Gastroesophageal sphincter (tissue), 4 donors: Measurements from ENCODE around the gene ADAM22. TPM values are rescaled to one million over a fixed set of nuclear protein-coding genes. Genes with fewer than 3 reads are reported as not detected.

Experiments used
- ATAC-seq: fragments of 150-250 bp; one replicate; pipeline ENCODE4 v1.9.1; 2016; ENCODE audit warnings: mild to moderate bottlenecking, moderate library complexity
- H3K27ac ChIP-seq, 4 donors: fragments of 200-600 bp; sonication (generic) in 3 of 4; 1 replicate in 3 of 4; 2 replicates in 1 of 4; pipeline ENCODE4 v1.5.1; 2016 to 2019
- H3K27me3 ChIP-seq: fragments of 200-600 bp; sonication (generic); one replicate; pipeline ENCODE4 v1.5.1; 2019
- H3K36me3 ChIP-seq, 2 donors: fragments of 200-600 bp; sonication (generic); one replicate each; pipeline ENCODE4 v1.5.1; 2019; ENCODE audit warnings: control low read depth in 1 of 2
- H3K4me1 ChIP-seq, 3 donors: fragments of 200-600 bp; sonication (generic); 1 replicate in 2 of 3; 2 replicates in 1 of 3; pipeline ENCODE4 v1.5.1; 2016 to 2019; ENCODE audit warnings: control low read depth in 2 of 3
- H3K4me3 ChIP-seq, 2 donors: fragments of 200-600 bp; sonication (generic); one replicate each; pipeline ENCODE4 v1.5.1; 2019; ENCODE audit warnings: mild to moderate bottlenecking in 1 of 2, moderate library complexity in 1 of 2
- H3K9me3 ChIP-seq, 3 donors: fragments of 200-600 bp; sonication (generic); one replicate each; pipeline ENCODE4 v1.5.1; 2017 to 2019; ENCODE audit warnings: control low read depth in 2 of 3
- CTCF ChIP-seq, 4 experiments: fragments of 200-600 bp in 2 of 4; fragments of 450-650 bp in 2 of 4; sonication (generic) in 1 of 4; IDR thresholded peaks; one replicate each; pipeline ENCODE4 v1.5.1; 2017 to 2019; ENCODE audit warnings: antibody characterized with exemption in 4 of 4, mild to moderate bottlenecking in 2 of 4, moderate library complexity in 2 of 4
- EP300 ChIP-seq: sonication (generic); formaldehyde crosslinking; IDR thresholded peaks from one replicate; pipeline ENCODE4 v1.6.1; 2017; ENCODE audit warnings: antibody characterized with exemption, mild to moderate bottlenecking
- POLR2A ChIP-seq, 2 donors: fragments of 450-650 bp; IDR thresholded peaks; one replicate each; pipeline ENCODE4 v1.6.1; 2017; ENCODE audit warnings: antibody characterized with exemption in 2 of 2, mild to moderate bottlenecking in 2 of 2, moderate library complexity in 1 of 2
- POLR2AphosphoS5 ChIP-seq: sonication (generic); formaldehyde crosslinking; IDR thresholded peaks from one replicate; pipeline ENCODE4 v1.6.1; 2017; ENCODE audit warnings: antibody characterized with exemption
- WGBS, 2 donors: methylation state at CpG; one replicate each; pipeline ENCODE4 v1.1.5; 2018; ENCODE audit warnings: low coverage in 1 of 2; 5-methylcytosine and 5-hydroxymethylcytosine counted together
- total RNA-seq, 4 donors: library from RNA; depleted of rRNA; stranded (reverse); fragments of >200 nt; gene quantifications; one replicate each; pipeline ENCODE4 v1.1.0, GENCODE V29; 2016

The ADAM22 gene
- total RNA-seq, 4 donors from 2014 or later = 1.1 to 3.6 (median 1.7) TPM

- H3K27me3 ChIP-seq = no peaks in the 10 kb centered on the region
- peaks cover 0 to 3% (median 0%) of the 10 kb centered on the region in 3 donors for H3K9me3 ChIP-seq
- H3K4me3 ChIP-seq = no peak overlapping the region
- no peak overlapping the region for H3K27ac ChIP-seq
- no peaks in the 10 kb centered on the region for H3K4me1 ChIP-seq
- TF ChIP-seq CTCF (IDR thresholded peaks at IDR 0.05) (no peak), POLR2AphosphoS5 (no peak), EP300 (no peak), POLR2A (IDR thresholded peaks at IDR 0.05) (no peak)
- no peaks in the 10 kb centered on the region for H3K36me3 ChIP-seq
- ATAC-seq = no peak
These were observed 231.6 kb downstream of the ADAM22 start for GRCh38 chr7:88165697-88166096.

GRCh38 chr7:88167223-88167622 is 233.2 kb downstream of the ADAM22 start:
- H3K27ac ChIP-seq = no peak overlapping the region
- H3K9me3 ChIP-seq = no peaks in the 10 kb centered on the region
- TF ChIP-seq POLR2A (IDR thresholded peaks at IDR 0.05) = no peak
- no peak for TF ChIP-seq POLR2AphosphoS5
- TF ChIP-seq EP300 = no peak
- no peak for TF ChIP-seq CTCF (IDR thresholded peaks at IDR 0.05)
- no peak overlapping the region for H3K4me3 ChIP-seq
- no peaks in the 10 kb centered on the region for H3K4me1 ChIP-seq
- 100% methylated on average over 1 to 2 of the region's 2 CpGs for WGBS, 2 donors
- ATAC-seq = no peak
- H3K36me3 ChIP-seq = no peaks in the 10 kb centered on the region
- no peaks in the 10 kb centered on the region for H3K27me3 ChIP-seq

GRCh38 chr7:88167721-88168120 is 233.7 kb downstream of the ADAM22 start:
- TF ChIP-seq CTCF (IDR thresholded peaks at IDR 0.05) = no peak
- no peak for TF ChIP-seq POLR2A (IDR thresholded peaks at IDR 0.05)
- TF ChIP-seq EP300 = no peak
- no peak for TF ChIP-seq POLR2AphosphoS5
- Histone ChIP-seq H3K4me3 (no peak overlapping the region), H3K4me1 (no peaks in the 10 kb centered on the region), H3K9me3 (no peaks in the 10 kb centered on the region), H3K27ac (no peak overlapping the region), H3K27me3 (no peaks in the 10 kb centered on the region), H3K36me3 (no peaks in the 10 kb centered on the region)
- 34 to 86% methylated on average over 2 of the region's 2 CpGs for WGBS, 2 donors
- ATAC-seq = no peak

- H3K4me3 ChIP-seq = no peak overlapping the region
- no peaks in the 10 kb centered on the region for H3K9me3 ChIP-seq
- TF ChIP-seq POLR2A (IDR thresholded peaks at IDR 0.05) = no peak
- TF ChIP-seq EP300 = no peak
- no peak for TF ChIP-seq POLR2AphosphoS5
- TF ChIP-seq CTCF (IDR thresholded peaks at IDR 0.05) = peak in 3 of 4 experiments; percentile 7 to 52 (median 34)
- no peak overlapping the region for H3K27ac ChIP-seq
- H3K27me3 ChIP-seq = no peaks in the 10 kb centered on the region
- H3K4me1 ChIP-seq = no peaks in the 10 kb centered on the region
- WGBS, 2 donors = 0 to 29% methylated on average over 1 of the region's 1 CpG
- no peak for ATAC-seq
- no peaks in the 10 kb centered on the region for H3K36me3 ChIP-seq
These were observed 235.8 kb downstream of the ADAM22 start for GRCh38 chr7:88169717-88170320.

GRCh38 chr7:88172842-88173241 is 238.8 kb downstream of the ADAM22 start:
- H3K36me3 ChIP-seq = no peaks in the 10 kb centered on the region
- no peak overlapping the region for H3K4me3 ChIP-seq
- no peak overlapping the region for H3K27ac ChIP-seq
- no peak for TF ChIP-seq POLR2A (IDR thresholded peaks at IDR 0.05)
- no peak for ATAC-seq
- 89 to 99% methylated on average over 4 of the region's 4 CpGs for WGBS, 2 donors
- H3K27me3 ChIP-seq = no peaks in the 10 kb centered on the region
- H3K4me1 ChIP-seq = no peaks in the 10 kb centered on the region
- H3K9me3 ChIP-seq = no peaks in the 10 kb centered on the region
